ENCODE results near the gene TYMS. TPM values are rescaled to one million over a fixed set of nuclear protein-coding genes. Genes with fewer than 3 reads are reported as not detected.
A peak's percentile ranks its signal among the peaks of the same experiment; 100 is the strongest.

TYMS gene
- total and polyA plus RNA-seq, 9 of the 15 experiments (the other 6 are each of a cell fraction or from before 2014, with no cell fraction given), result 69.1 to 409 (median 175) TPM

GRCh38 chr18:617970-618504 lies 39.4 kb upstream of the TYMS start (continued):
- TF ChIP-seq ZNF395 (CRISPR knock-in tag; IDR thresholded peaks at IDR 0.05) (peak; percentile 97), CSDE1 (IDR thresholded peaks at IDR 0.05) (no peak), KDM1A (IDR thresholded peaks at IDR 0.05) (peak; percentile 98), ZFX (CRISPR knock-in tag; IDR thresholded peaks at IDR 0.05) (no peak), DACH1 (IDR thresholded peaks at IDR 0.05; ENCODE audit: partially characterized antibody) (peak; percentile 7), U2AF1 (optimal IDR thresholded peaks at IDR 0.05; ENCODE audit: low read depth, low read length) (no peak), CBX3 (IDR thresholded peaks at IDR 0.05; ENCODE audit: borderline replicate concordance in 1 of 2, low read length in 2 of 2) (peak in 1 of 2 experiments; percentile 52; a peak in 1 of 3 replicates), MAFK (IDR thresholded peaks at IDR 0.05; ENCODE audit: low read length) (no peak), NFXL1 (CRISPR knock-in tag; IDR thresholded peaks at IDR 0.05) (no peak), ZNF589 (CRISPR knock-in tag; IDR thresholded peaks at IDR 0.05; ENCODE audit: low read depth) (peak; percentile 97), CAMTA2 (CRISPR knock-in tag; conservative IDR thresholded peaks at IDR 0.05) (no peak), RBM39 (optimal IDR thresholded peaks at IDR 0.05; ENCODE audit: low read depth, low read length) (no peak), EHMT2 (IDR thresholded peaks at IDR 0.05) (no peak), MAX (CRISPR knock-in tag; IDR thresholded peaks at IDR 0.05) (peak; percentile 26; the same call in 1 of the 2 replicates)
- TF ChIP-seq, protein P1, sequence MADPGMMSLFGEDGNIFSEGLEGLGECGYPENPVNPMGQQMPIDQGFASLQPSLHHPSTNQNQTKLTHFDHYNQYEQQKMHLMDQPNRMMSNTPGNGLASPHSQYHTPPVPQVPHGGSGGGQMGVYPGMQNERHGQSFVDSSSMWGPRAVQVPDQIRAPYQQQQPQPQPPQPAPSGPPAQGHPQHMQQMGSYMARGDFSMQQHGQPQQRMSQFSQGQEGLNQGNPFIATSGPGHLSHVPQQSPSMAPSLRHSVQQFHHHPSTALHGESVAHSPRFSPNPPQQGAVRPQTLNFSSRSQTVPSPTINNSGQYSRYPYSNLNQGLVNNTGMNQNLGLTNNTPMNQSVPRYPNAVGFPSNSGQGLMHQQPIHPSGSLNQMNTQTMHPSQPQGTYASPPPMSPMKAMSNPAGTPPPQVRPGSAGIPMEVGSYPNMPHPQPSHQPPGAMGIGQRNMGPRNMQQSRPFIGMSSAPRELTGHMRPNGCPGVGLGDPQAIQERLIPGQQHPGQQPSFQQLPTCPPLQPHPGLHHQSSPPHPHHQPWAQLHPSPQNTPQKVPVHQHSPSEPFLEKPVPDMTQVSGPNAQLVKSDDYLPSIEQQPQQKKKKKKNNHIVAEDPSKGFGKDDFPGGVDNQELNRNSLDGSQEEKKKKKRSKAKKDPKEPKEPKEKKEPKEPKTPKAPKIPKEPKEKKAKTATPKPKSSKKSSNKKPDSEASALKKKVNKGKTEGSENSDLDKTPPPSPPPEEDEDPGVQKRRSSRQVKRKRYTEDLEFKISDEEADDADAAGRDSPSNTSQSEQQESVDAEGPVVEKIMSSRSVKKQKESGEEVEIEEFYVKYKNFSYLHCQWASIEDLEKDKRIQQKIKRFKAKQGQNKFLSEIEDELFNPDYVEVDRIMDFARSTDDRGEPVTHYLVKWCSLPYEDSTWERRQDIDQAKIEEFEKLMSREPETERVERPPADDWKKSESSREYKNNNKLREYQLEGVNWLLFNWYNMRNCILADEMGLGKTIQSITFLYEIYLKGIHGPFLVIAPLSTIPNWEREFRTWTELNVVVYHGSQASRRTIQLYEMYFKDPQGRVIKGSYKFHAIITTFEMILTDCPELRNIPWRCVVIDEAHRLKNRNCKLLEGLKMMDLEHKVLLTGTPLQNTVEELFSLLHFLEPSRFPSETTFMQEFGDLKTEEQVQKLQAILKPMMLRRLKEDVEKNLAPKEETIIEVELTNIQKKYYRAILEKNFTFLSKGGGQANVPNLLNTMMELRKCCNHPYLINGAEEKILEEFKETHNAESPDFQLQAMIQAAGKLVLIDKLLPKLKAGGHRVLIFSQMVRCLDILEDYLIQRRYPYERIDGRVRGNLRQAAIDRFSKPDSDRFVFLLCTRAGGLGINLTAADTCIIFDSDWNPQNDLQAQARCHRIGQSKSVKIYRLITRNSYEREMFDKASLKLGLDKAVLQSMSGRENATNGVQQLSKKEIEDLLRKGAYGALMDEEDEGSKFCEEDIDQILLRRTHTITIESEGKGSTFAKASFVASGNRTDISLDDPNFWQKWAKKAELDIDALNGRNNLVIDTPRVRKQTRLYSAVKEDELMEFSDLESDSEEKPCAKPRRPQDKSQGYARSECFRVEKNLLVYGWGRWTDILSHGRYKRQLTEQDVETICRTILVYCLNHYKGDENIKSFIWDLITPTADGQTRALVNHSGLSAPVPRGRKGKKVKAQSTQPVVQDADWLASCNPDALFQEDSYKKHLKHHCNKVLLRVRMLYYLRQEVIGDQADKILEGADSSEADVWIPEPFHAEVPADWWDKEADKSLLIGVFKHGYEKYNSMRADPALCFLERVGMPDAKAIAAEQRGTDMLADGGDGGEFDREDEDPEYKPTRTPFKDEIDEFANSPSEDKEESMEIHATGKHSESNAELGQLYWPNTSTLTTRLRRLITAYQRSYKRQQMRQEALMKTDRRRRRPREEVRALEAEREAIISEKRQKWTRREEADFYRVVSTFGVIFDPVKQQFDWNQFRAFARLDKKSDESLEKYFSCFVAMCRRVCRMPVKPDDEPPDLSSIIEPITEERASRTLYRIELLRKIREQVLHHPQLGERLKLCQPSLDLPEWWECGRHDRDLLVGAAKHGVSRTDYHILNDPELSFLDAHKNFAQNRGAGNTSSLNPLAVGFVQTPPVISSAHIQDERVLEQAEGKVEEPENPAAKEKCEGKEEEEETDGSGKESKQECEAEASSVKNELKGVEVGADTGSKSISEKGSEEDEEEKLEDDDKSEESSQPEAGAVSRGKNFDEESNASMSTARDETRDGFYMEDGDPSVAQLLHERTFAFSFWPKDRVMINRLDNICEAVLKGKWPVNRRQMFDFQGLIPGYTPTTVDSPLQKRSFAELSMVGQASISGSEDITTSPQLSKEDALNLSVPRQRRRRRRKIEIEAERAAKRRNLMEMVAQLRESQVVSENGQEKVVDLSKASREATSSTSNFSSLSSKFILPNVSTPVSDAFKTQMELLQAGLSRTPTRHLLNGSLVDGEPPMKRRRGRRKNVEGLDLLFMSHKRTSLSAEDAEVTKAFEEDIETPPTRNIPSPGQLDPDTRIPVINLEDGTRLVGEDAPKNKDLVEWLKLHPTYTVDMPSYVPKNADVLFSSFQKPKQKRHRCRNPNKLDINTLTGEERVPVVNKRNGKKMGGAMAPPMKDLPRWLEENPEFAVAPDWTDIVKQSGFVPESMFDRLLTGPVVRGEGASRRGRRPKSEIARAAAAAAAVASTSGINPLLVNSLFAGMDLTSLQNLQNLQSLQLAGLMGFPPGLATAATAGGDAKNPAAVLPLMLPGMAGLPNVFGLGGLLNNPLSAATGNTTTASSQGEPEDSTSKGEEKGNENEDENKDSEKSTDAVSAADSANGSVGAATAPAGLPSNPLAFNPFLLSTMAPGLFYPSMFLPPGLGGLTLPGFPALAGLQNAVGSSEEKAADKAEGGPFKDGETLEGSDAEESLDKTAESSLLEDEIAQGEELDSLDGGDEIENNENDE (IDR thresholded peaks at IDR 0.05; ENCODE audit: low read depth, low read length), result no peak
